H7 (cell line): ENCODE results near the gene LYPD1. TPM values are rescaled to one million over a fixed set of nuclear protein-coding genes. Genes with fewer than 3 reads are reported as not detected.

Experiments
- DNase-seq: peaks from one replicate; pipeline ENCODE4 v3.0.0; 2012
- H3K27me3 ChIP-seq: 2 replicates; pipeline ENCODE4 v1.6.0; 2011; ENCODE audit warnings: mild to moderate bottlenecking, low read length; ENCODE audit not compliant: control insufficient read depth, insufficient read depth
- H3K36me3 ChIP-seq: replicated peaks from 2 replicates; pipeline ENCODE4 v1.5.1; 2011; ENCODE audit warnings: low read length; ENCODE audit not compliant: control insufficient read depth, insufficient read depth
- H3K4me3 ChIP-seq: 2 replicates; pipeline ENCODE4 v1.5.1; 2011; ENCODE audit warnings: low read depth, mild to moderate bottlenecking, control low read depth, low read length, moderate library complexity; ENCODE audit not compliant: insufficient read depth
- total RNA-seq: library from RNA; depleted of rRNA; stranded (reverse); fragments of >200 nt; shearing (Covaris generic); gene quantifications from 2 replicates; pipeline ENCODE4 v1.2.3, GENCODE V29; 2014

LYPD1 gene
- total RNA-seq, 1 experiment from 2014 or later, result 5.7 TPM

DNA sequence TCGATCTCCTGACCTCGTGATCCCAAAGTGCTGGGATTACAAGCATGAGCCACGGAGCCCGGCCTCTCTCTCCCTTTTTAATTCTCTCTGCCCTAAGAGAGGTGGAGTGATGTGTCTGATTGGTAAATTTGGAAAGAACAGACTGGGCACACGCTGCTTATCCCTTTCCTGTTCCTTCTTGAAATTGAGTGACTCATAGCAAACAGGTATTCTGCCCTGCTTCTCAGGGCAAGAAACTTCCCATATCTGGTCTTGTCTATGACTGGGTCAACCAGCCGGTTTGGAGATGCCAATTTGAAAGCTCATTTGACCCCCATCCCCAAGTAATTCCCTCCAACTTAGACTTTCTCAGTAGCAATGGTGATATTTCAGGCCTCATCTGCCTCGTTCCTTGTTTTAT lies 15.0 kb downstream of the LYPD1 start:
- H3K4me3 ChIP-seq, result no peak overlapping the region
- H3K36me3 ChIP-seq, result no peaks in the 10 kb centered on the region
- H3K27me3 ChIP-seq, result no peaks in the 10 kb centered on the region
- no peak for DNase-seq

DNA sequence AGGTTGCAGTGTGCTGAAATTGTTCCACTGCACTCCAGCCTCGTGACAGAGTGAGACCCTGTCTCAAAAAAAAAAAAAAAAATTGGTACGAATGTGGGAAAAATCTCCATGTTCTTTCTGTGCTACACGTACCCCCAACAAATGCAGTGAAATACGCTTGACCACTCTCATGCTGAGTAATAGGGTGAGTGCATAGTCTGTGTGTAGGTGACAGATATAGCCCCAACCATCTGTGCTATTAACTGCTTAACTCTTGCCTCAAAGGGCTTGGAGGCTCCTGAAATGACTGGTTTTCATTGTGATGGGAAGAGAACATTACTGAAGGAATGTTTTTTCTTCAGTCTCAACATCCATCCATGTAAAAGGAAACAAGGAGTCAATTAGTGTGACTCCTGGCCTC lies 15.7 kb downstream of the LYPD1 start:
- Histone ChIP-seq H3K4me3 (no peak overlapping the region), H3K27me3 (no peaks in the 10 kb centered on the region), H3K36me3 (no peaks in the 10 kb centered on the region)
- DNase-seq, result no peak

DNA sequence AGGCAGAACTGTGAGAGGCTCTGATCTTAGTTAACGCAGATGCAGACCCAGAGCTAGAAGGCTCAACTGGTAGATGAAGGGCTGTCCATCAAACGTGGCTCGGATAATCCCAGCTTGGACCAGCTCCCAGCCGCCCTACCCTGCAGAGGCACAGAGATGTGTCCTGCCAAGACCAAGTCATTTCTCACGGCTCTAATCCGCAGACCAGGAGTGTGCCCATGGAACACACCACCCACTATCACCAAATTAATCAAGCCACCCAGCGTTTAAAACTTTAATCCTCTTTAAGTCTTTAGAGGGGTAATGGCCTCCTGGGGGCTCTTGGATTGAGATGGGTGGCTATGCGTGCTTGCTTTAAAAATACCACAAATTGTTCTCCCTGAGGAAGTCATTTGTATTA lies 17.5 kb downstream of the LYPD1 start:
- DNase-seq, result no peak
- Histone ChIP-seq H3K27me3 (no peaks in the 10 kb centered on the region), H3K36me3 (no peaks in the 10 kb centered on the region), H3K4me3 (no peak overlapping the region)

- Histone ChIP-seq H3K4me3 (no peak overlapping the region), H3K27me3 (no peaks in the 10 kb centered on the region), H3K36me3 (no peaks in the 10 kb centered on the region)
- DNase-seq, result peak; percentile 58
Observed at GRCh38 chr2:132651115-132652045, 18.6 kb downstream of the LYPD1 start.

DNA sequence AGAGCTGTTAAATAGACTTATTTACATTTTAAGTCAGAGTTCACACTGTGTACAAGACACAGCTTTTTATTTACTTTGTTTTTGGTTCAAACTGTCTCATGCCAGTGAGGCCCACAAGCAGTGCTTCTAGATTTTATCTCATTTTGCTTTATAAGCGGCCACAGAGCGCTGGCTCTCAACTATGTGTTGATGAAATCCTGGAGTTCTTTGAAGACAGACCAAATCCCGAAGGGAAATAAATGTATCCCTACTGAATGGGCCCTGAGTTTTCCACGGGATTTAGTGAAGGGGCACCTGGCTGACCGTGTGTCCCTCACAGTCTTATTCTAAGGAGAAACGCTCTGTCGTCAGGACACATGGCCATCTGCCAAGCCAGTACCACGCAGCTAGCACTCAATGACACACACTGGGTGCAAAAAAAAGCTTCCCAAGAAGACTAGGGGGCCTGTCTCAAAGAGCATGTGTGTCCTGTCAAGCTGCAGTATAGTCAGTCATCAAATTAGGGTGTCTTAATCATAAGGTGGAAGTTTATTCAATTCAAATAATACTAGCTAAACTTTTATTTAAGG lies 23.4 kb downstream of the LYPD1 start:
- DNase-seq, result no peak
- no peaks in the 10 kb centered on the region for H3K27me3 ChIP-seq
- H3K4me3 ChIP-seq, result no peak overlapping the region
- no peaks in the 10 kb centered on the region for H3K36me3 ChIP-seq

DNA sequence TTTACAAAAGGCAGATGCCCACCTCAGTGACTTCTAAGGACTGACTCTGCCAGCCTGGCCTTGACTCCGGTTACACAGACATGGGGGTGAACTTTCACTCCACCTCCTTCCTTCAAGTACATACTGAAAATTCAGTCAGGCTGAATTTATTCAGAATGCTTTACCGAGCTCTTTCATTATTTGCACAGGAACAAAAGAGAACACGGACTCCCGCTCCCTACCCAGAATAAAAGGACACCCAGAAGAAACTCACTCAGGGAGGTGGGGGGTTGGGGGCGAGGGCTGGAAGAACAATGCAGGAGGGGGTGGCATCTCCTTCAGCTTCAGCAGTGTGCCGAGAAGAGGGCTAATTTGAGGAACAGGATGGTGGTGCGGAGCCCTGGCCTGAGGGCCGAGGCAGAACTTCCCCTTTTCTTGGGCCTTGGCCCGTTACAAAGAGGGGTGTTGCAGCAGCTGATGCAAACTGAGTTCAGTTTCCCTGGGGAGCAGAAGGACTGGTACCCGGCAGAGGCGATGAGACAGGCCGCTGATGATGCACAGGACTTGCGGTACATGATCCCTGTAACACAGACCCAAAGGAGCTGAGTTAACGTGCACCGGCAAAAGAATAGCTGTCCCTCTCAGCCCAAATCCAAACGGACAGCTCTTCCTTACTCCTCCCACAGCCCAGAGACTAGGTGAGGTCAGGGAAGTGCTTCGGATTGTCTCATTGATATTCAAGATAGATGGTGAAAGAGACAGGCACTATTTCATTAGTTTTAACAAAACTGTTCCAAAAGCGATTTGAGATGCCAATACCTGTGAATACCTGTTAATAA lies 24.1 kb downstream of the LYPD1 start:
- Histone ChIP-seq H3K4me3 (no peak overlapping the region), H3K27me3 (no peaks in the 10 kb centered on the region), H3K36me3 (no peaks in the 10 kb centered on the region)
- DNase-seq, result peak; percentile 20

- DNase-seq, result no peak
- Histone ChIP-seq H3K27me3 (no peaks in the 10 kb centered on the region), H3K36me3 (no peaks in the 10 kb centered on the region), H3K4me3 (no peak overlapping the region)
Observed at GRCh38 chr2:132645176-132645575, 24.8 kb downstream of the LYPD1 start.

DNA sequence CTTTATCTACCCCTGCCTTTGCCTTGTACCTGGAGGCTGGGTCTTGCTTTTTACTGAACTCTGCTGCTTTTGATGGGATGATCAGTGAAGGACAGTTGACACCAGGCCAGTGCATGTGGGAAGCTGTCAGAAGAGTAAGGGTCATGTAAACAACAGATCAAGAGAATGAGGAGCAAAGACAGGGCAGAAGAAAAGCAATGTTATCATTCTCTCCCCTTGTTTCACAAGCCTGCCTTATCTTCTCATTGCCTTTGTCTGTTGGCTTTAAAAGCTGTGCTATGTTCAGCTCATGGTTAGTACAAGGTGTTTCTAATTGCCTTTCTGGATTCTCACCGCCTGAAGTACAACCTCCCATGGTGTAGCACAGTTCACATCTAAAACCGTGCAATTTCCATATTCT lies 27.6 kb downstream of the LYPD1 start:
- Histone ChIP-seq H3K4me3 (no peak overlapping the region), H3K36me3 (no peaks in the 10 kb centered on the region), H3K27me3 (no peaks in the 10 kb centered on the region)
- no peak for DNase-seq

GRCh38 chr2:132641819-132642218 lies 28.2 kb downstream of the LYPD1 start:
- H3K36me3 ChIP-seq, result no peaks in the 10 kb centered on the region
- no peak for DNase-seq
- H3K27me3 ChIP-seq, result no peaks in the 10 kb centered on the region
- no peak overlapping the region for H3K4me3 ChIP-seq

DNA sequence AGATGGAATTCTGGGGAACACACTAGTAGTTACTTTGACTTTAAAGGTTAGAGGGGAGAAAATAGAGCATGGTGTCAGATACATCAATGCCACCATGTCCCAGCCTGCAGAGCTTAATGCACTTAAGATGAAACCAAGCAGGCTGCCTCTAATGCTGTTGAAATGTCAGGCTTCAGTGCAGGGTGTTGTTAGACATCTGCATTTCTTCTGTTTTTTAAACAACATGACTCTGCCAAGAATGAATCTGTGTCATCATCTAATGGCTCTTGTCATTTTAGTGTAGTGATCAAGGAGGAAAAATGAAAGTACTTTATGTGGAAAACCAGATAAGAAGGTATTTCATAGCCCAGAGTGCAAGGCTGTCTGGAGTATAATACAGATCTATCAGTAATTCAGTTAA lies 29.9 kb downstream of the LYPD1 start:
- H3K4me3 ChIP-seq, result no peak overlapping the region
- DNase-seq, result no peak
- H3K27me3 ChIP-seq, result no peaks in the 10 kb centered on the region
- no peaks in the 10 kb centered on the region for H3K36me3 ChIP-seq

GRCh38 chr2:132638313-132639040 lies 31.5 kb downstream of the LYPD1 start:
- H3K27me3 ChIP-seq, result no peaks in the 10 kb centered on the region
- H3K36me3 ChIP-seq, result no peaks in the 10 kb centered on the region
- H3K4me3 ChIP-seq, result no peak overlapping the region
- no peak for DNase-seq

GRCh38 chr2:132636346-132636745 lies 33.7 kb downstream of the LYPD1 start:
- DNase-seq, result no peak
- H3K4me3 ChIP-seq, result no peak overlapping the region
- H3K27me3 ChIP-seq, result no peaks in the 10 kb centered on the region
- no peaks in the 10 kb centered on the region for H3K36me3 ChIP-seq

DNA sequence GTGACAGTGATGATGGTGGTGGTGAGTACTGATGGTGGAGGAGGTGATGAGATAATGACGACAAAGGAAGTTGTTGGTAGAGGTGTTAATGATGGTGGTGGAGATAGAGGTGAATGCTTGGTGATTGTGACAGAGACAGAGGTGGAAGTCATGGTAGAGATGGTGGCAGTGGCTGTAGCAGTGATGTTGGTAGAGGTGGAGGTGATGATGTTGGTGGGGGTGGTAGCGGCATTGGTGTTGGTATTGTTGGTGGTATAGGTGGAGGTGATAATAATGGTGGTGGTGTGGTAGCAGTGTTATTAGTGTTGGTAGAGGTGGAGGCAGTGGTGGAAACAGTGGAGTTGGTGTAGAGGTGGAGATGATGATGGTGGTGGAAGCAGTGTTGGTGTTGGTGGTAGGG lies 36.4 kb downstream of the LYPD1 start:
- Histone ChIP-seq H3K4me3 (no peak overlapping the region), H3K27me3 (no peaks in the 10 kb centered on the region), H3K36me3 (no peaks in the 10 kb centered on the region)
- DNase-seq, result no peak

GRCh38 chr2:132632000-132632649 lies 37.9 kb downstream of the LYPD1 start:
- H3K27me3 ChIP-seq, result no peaks in the 10 kb centered on the region
- no peak overlapping the region for H3K4me3 ChIP-seq
- H3K36me3 ChIP-seq, result no peaks in the 10 kb centered on the region
- no peak for DNase-seq
